ENCODE measurements around the gene CDKAL1.
A peak's percentile ranks its signal among the peaks of the same experiment; 100 is the strongest.

CDKAL1 gene

GRCh38 chr6:20674664-20675063 lies 140.4 kb downstream of the CDKAL1 start:
- H3K36me3 ChIP-seq (ENCODE audit: control insufficient read depth, insufficient read depth, low read length), result no peaks in the 10 kb centered on the region
- H3K4ac ChIP-seq (ENCODE audit: low read depth, low read length), result no peak overlapping the region
- H4K5ac ChIP-seq (ENCODE audit: low read length), result no peak overlapping the region
- H3K79me1 ChIP-seq (ENCODE audit: low read length), result no peaks in the 10 kb centered on the region
- peak; percentile 51 for DNase-seq
- no peak overlapping the region for H2AK5ac ChIP-seq (ENCODE audit: low read length)
- no peak overlapping the region for H3K4me2 ChIP-seq (ENCODE audit: low read length)
- peaks cover 4% of the 10 kb centered on the region for H3K4me1 ChIP-seq (ENCODE audit: control insufficient read depth, low read depth, low read length)
- H3K27me3 ChIP-seq (ENCODE audit: insufficient read depth, low read length, poor library complexity), result no peaks in the 10 kb centered on the region
- no peaks in the 10 kb centered on the region for H3K79me2 ChIP-seq (ENCODE audit: control insufficient read depth, insufficient read depth, low read length)
- no peak overlapping the region for H4K8ac ChIP-seq (ENCODE audit: low read depth, low read length)
- H2BK5ac ChIP-seq (ENCODE audit: low read length), result no peak overlapping the region
- no peak overlapping the region for H3K4me3 ChIP-seq (ENCODE audit: low read length)
- H3K9ac ChIP-seq (ENCODE audit: low read length), result no peak overlapping the region
- H2BK120ac ChIP-seq (ENCODE audit: low read depth, low read length), result no peak overlapping the region
- H3K27ac ChIP-seq (ENCODE audit: low read depth, low read length), result no peak overlapping the region
- WGBS (ENCODE audit: extremely low coverage, insufficient coverage, low lambda C conversion rate), result no CpG with 5 or more reads among the region's 1 CpG
- no peak overlapping the region for H2BK15ac ChIP-seq (replicated peaks; ENCODE audit: low read depth)
- no peak overlapping the region for H3K18ac ChIP-seq (ENCODE audit: low read length)
- no peak overlapping the region for H3K56ac ChIP-seq (ENCODE audit: low read length)
- H3K23ac ChIP-seq (ENCODE audit: low read length), result no peak overlapping the region

- Histone ChIP-seq H2AK5ac (ENCODE audit: low read length) (no peak overlapping the region), H3K27me3 (ENCODE audit: insufficient read depth, low read length, poor library complexity) (no peaks in the 10 kb centered on the region), H3K4ac (ENCODE audit: low read depth, low read length) (no peak overlapping the region), H4K5ac (ENCODE audit: low read length) (no peak overlapping the region), H3K79me1 (ENCODE audit: low read length) (no peaks in the 10 kb centered on the region), H3K79me2 (ENCODE audit: control insufficient read depth, insufficient read depth, low read length) (no peaks in the 10 kb centered on the region), H3K18ac (ENCODE audit: low read length) (no peak overlapping the region), H3K56ac (ENCODE audit: low read length) (no peak overlapping the region), H3K23ac (ENCODE audit: low read length) (no peak overlapping the region), H2BK15ac (replicated peaks; ENCODE audit: low read depth) (no peak overlapping the region), H3K4me3 (ENCODE audit: low read length) (no peak overlapping the region), H4K8ac (ENCODE audit: low read depth, low read length) (no peak overlapping the region), H2BK5ac (ENCODE audit: low read length) (no peak overlapping the region), H2BK120ac (ENCODE audit: low read depth, low read length) (no peak overlapping the region), H3K4me1 (ENCODE audit: control insufficient read depth, low read depth, low read length) (peaks cover 4% of the 10 kb centered on the region), H3K4me2 (ENCODE audit: low read length) (no peak overlapping the region), H3K9ac (ENCODE audit: low read length) (no peak overlapping the region), H3K36me3 (ENCODE audit: control insufficient read depth, insufficient read depth, low read length) (no peaks in the 10 kb centered on the region), H3K27ac (ENCODE audit: low read depth, low read length) (no peak overlapping the region)
- peak; percentile 46 for DNase-seq
- WGBS (ENCODE audit: extremely low coverage, insufficient coverage, low lambda C conversion rate), result no CpG with 5 or more reads among the region's 2 CpGs
Measured at GRCh38 chr6:20678831-20679352, 144.6 kb downstream of the CDKAL1 start.

- Histone ChIP-seq H3K4ac (ENCODE audit: low read depth, low read length) (no peak overlapping the region), H3K79me2 (ENCODE audit: control insufficient read depth, insufficient read depth, low read length) (no peaks in the 10 kb centered on the region), H3K36me3 (ENCODE audit: control insufficient read depth, insufficient read depth, low read length) (no peaks in the 10 kb centered on the region), H3K27ac (ENCODE audit: low read depth, low read length) (no peak overlapping the region), H4K8ac (ENCODE audit: low read depth, low read length) (no peak overlapping the region), H2BK15ac (replicated peaks; ENCODE audit: low read depth) (no peak overlapping the region), H3K56ac (ENCODE audit: low read length) (no peak overlapping the region), H3K9ac (ENCODE audit: low read length) (no peak overlapping the region), H2BK120ac (ENCODE audit: low read depth, low read length) (no peak overlapping the region), H3K4me1 (ENCODE audit: control insufficient read depth, low read depth, low read length) (no peaks in the 10 kb centered on the region), H3K18ac (ENCODE audit: low read length) (no peak overlapping the region), H4K5ac (ENCODE audit: low read length) (no peak overlapping the region), H3K4me3 (ENCODE audit: low read length) (no peak overlapping the region), H2AK5ac (ENCODE audit: low read length) (no peak overlapping the region), H3K4me2 (ENCODE audit: low read length) (no peak overlapping the region), H3K27me3 (ENCODE audit: insufficient read depth, low read length, poor library complexity) (no peaks in the 10 kb centered on the region), H3K79me1 (ENCODE audit: low read length) (no peaks in the 10 kb centered on the region), H2BK5ac (ENCODE audit: low read length) (no peak overlapping the region), H3K23ac (ENCODE audit: low read length) (no peak overlapping the region)
- WGBS (ENCODE audit: extremely low coverage, insufficient coverage, low lambda C conversion rate), result no CpG with 5 or more reads among the region's 4 CpGs
- DNase-seq, result no peak
Measured at GRCh38 chr6:20680697-20681165, 146.5 kb downstream of the CDKAL1 start.

DNA sequence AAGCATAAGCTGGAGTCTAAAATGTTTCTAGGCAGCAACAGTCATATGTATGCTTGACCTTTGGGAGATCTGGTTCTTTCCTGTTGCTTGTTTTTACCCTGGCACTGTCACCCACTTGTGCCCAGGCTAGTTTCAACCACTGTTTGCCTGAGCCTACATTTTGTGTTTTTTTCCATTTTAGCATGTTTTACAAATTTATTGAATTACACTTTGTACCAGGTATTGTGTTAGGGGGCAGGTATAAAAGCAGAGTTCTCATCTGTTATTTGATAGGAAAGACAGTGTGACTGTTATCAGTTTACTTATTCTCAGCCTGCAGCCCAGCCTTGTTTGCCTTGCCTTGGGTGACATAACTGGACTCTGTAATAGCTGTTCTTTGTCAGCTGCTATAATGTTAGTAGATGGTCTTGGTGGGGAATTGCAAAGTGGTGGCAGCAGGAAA lies 147.0 kb downstream of the CDKAL1 start:
- Histone ChIP-seq H2BK120ac (ENCODE audit: low read depth, low read length) (no peak overlapping the region), H3K79me2 (ENCODE audit: control insufficient read depth, insufficient read depth, low read length) (no peaks in the 10 kb centered on the region), H3K56ac (ENCODE audit: low read length) (no peak overlapping the region), H2BK15ac (replicated peaks; ENCODE audit: low read depth) (no peak overlapping the region), H4K5ac (ENCODE audit: low read length) (no peak overlapping the region), H3K4me2 (ENCODE audit: low read length) (no peak overlapping the region), H3K36me3 (ENCODE audit: control insufficient read depth, insufficient read depth, low read length) (no peaks in the 10 kb centered on the region), H3K27ac (ENCODE audit: low read depth, low read length) (no peak overlapping the region), H2BK5ac (ENCODE audit: low read length) (no peak overlapping the region), H3K79me1 (ENCODE audit: low read length) (no peaks in the 10 kb centered on the region), H3K27me3 (ENCODE audit: insufficient read depth, low read length, poor library complexity) (no peaks in the 10 kb centered on the region), H3K4ac (ENCODE audit: low read depth, low read length) (no peak overlapping the region), H3K18ac (ENCODE audit: low read length) (peak overlapping the region; percentile 30), H3K4me1 (ENCODE audit: control insufficient read depth, low read depth, low read length) (no peaks in the 10 kb centered on the region), H3K23ac (ENCODE audit: low read length) (no peak overlapping the region), H3K4me3 (ENCODE audit: low read length) (no peak overlapping the region), H3K9ac (ENCODE audit: low read length) (no peak overlapping the region), H4K8ac (ENCODE audit: low read depth, low read length) (no peak overlapping the region), H2AK5ac (ENCODE audit: low read length) (no peak overlapping the region)
- DNase-seq, result no peak

GRCh38 chr6:20684474-20684873 lies 150.2 kb downstream of the CDKAL1 start:
- WGBS (ENCODE audit: extremely low coverage, insufficient coverage, low lambda C conversion rate), result no CpG with 5 or more reads among the region's 3 CpGs
- Histone ChIP-seq H3K56ac (ENCODE audit: low read length) (no peak overlapping the region), H3K23ac (ENCODE audit: low read length) (no peak overlapping the region), H3K4me2 (ENCODE audit: low read length) (no peak overlapping the region), H3K4me3 (ENCODE audit: low read length) (no peak overlapping the region), H2BK120ac (ENCODE audit: low read depth, low read length) (no peak overlapping the region), H3K4me1 (ENCODE audit: control insufficient read depth, low read depth, low read length) (peaks cover 7% of the 10 kb centered on the region), H2BK5ac (ENCODE audit: low read length) (no peak overlapping the region), H3K18ac (ENCODE audit: low read length) (no peak overlapping the region), H3K79me1 (ENCODE audit: low read length) (peaks cover 2% of the 10 kb centered on the region), H2BK15ac (replicated peaks; ENCODE audit: low read depth) (no peak overlapping the region), H3K27me3 (ENCODE audit: insufficient read depth, low read length, poor library complexity) (no peaks in the 10 kb centered on the region), H3K9ac (ENCODE audit: low read length) (no peak overlapping the region), H2AK5ac (ENCODE audit: low read length) (no peak overlapping the region), H4K8ac (ENCODE audit: low read depth, low read length) (no peak overlapping the region), H4K5ac (ENCODE audit: low read length) (no peak overlapping the region), H3K27ac (ENCODE audit: low read depth, low read length) (no peak overlapping the region), H3K36me3 (ENCODE audit: control insufficient read depth, insufficient read depth, low read length) (no peaks in the 10 kb centered on the region), H3K4ac (ENCODE audit: low read depth, low read length) (no peak overlapping the region), H3K79me2 (ENCODE audit: control insufficient read depth, insufficient read depth, low read length) (no peaks in the 10 kb centered on the region)
- DNase-seq, result no peak

GRCh38 chr6:20686142-20686541 lies 151.9 kb downstream of the CDKAL1 start:
- no peak overlapping the region for H3K4ac ChIP-seq (ENCODE audit: low read depth, low read length)
- no peaks in the 10 kb centered on the region for H3K27me3 ChIP-seq (ENCODE audit: insufficient read depth, low read length, poor library complexity)
- no peak overlapping the region for H2BK5ac ChIP-seq (ENCODE audit: low read length)
- H3K23ac ChIP-seq (ENCODE audit: low read length), result no peak overlapping the region
- H3K79me1 ChIP-seq (ENCODE audit: low read length), result peaks cover 2% of the 10 kb centered on the region
- no peak overlapping the region for H3K27ac ChIP-seq (ENCODE audit: low read depth, low read length)
- no peak overlapping the region for H2AK5ac ChIP-seq (ENCODE audit: low read length)
- no peak overlapping the region for H2BK15ac ChIP-seq (replicated peaks; ENCODE audit: low read depth)
- no CpG with 5 or more reads among the region's 6 CpGs for WGBS (ENCODE audit: extremely low coverage, insufficient coverage, low lambda C conversion rate)
- no peak overlapping the region for H3K4me2 ChIP-seq (ENCODE audit: low read length)
- H3K79me2 ChIP-seq (ENCODE audit: control insufficient read depth, insufficient read depth, low read length), result no peaks in the 10 kb centered on the region
- no peak overlapping the region for H3K9ac ChIP-seq (ENCODE audit: low read length)
- H3K18ac ChIP-seq (ENCODE audit: low read length), result no peak overlapping the region
- no peak overlapping the region for H2BK120ac ChIP-seq (ENCODE audit: low read depth, low read length)
- no peak overlapping the region for H4K5ac ChIP-seq (ENCODE audit: low read length)
- H3K56ac ChIP-seq (ENCODE audit: low read length), result no peak overlapping the region
- H4K8ac ChIP-seq (ENCODE audit: low read depth, low read length), result no peak overlapping the region
- peaks cover 7% of the 10 kb centered on the region for H3K4me1 ChIP-seq (ENCODE audit: control insufficient read depth, low read depth, low read length)
- H3K4me3 ChIP-seq (ENCODE audit: low read length), result no peak overlapping the region
- DNase-seq, result peak; percentile 82
- no peaks in the 10 kb centered on the region for H3K36me3 ChIP-seq (ENCODE audit: control insufficient read depth, insufficient read depth, low read length)
